ENCODE data around the gene AGO3.
"Not testable (repeated sequence)": the region's sequence is repeated elsewhere in the genome, so short reads cannot be mapped to it uniquely, and the experiment has no call there.

Gene AGO3

GRCh38 chr1:35958558-35958957 is 27.7 kb downstream of the AGO3 start:
- no peak overlapping the region for H3K9ac ChIP-seq (ENCODE audit: low read length)

GRCh38 chr1:35959304-35959703 is 28.4 kb downstream of the AGO3 start:
- Histone ChIP-seq H2AFZ (ENCODE audit: low read depth, low read length) (no peak overlapping the region), H2BK120ac (ENCODE audit: low read depth, low read length) (no peak overlapping the region), H3K79me1 (replicated peaks; ENCODE audit: low read length, poor library complexity, severe bottlenecking) (peaks cover 15% of the 10 kb centered on the region), H3K27me3 (ENCODE audit: control insufficient read depth in 1 of 2, insufficient read depth in 1 of 2, low read length in 2 of 2) (no peaks in the 10 kb centered on the region), H3K23ac (ENCODE audit: low read length in 2 of 2) (no peak overlapping the region), H3K9ac (ENCODE audit: low read length) (no peak overlapping the region), H4K8ac (ENCODE audit: low read length) (no peak overlapping the region), H3K14ac (ENCODE audit: low read length in 2 of 2) (no peak overlapping the region), H3K18ac (ENCODE audit: low read depth in 1 of 2, low read length in 2 of 2) (no peak overlapping the region), H3K4me2 (ENCODE audit: low read length, poor library complexity, severe bottlenecking) (no peak overlapping the region), H3K36me3 (ENCODE audit: control insufficient read depth in 1 of 2, insufficient read depth in 2 of 2, low read depth in 1 of 2, low read length in 2 of 2) (peaks cover 0 to 12% of the 10 kb centered on the region in 2 experiments), H3K4me1 (ENCODE audit: control insufficient read depth, insufficient read depth, low read depth, low read length) (no peaks in the 10 kb centered on the region), H3K4me3 (ENCODE audit: insufficient read depth in 1 of 2, low read depth in 1 of 2, low read length in 2 of 2) (no peak overlapping the region), H3K27ac (ENCODE audit: low read length, poor library complexity, severe bottlenecking) (no peak overlapping the region), H2BK5ac (ENCODE audit: low read depth, low read length, poor library complexity, severe bottlenecking) (no peak overlapping the region), H3K9me3 (ENCODE audit: control insufficient read depth, low read length) (no peaks in the 10 kb centered on the region), H4K91ac (ENCODE audit: low read length) (no peak overlapping the region), H2BK15ac (ENCODE audit: low read depth, poor library complexity, severe bottlenecking) (no peak overlapping the region), H3K4ac (ENCODE audit: low read depth in 1 of 2, low read length in 2 of 2) (no peak overlapping the region), H2BK12ac (ENCODE audit: low read length in 2 of 2) (no peak overlapping the region), H2AK5ac (ENCODE audit: low read length, severe bottlenecking) (no peak overlapping the region)
- whole genome bisulfite sequencing, result no CpG with 5 or more reads among the region's 3 CpGs
- DNase-seq, result no peak

More at GRCh38 chr1:35958558-35958957, 27.7 kb downstream of the AGO3 start:
- no peak overlapping the region for H4K91ac ChIP-seq (ENCODE audit: low read length)
- no peak overlapping the region for H3K18ac ChIP-seq (ENCODE audit: low read depth in 1 of 2, low read length in 2 of 2)
- no peak overlapping the region for H3K4ac ChIP-seq (ENCODE audit: low read depth in 1 of 2, low read length in 2 of 2)
- no peak overlapping the region for H2AFZ ChIP-seq (ENCODE audit: low read depth, low read length)
- no peaks in the 10 kb centered on the region for H3K4me1 ChIP-seq (ENCODE audit: control insufficient read depth, insufficient read depth, low read depth, low read length)
- H3K14ac ChIP-seq (ENCODE audit: low read length in 2 of 2), result no peak overlapping the region
- no peak for DNase-seq
- peaks cover 15% of the 10 kb centered on the region for H3K79me1 ChIP-seq (replicated peaks; ENCODE audit: low read length, poor library complexity, severe bottlenecking)
- H3K4me3 ChIP-seq (ENCODE audit: insufficient read depth in 1 of 2, low read depth in 1 of 2, low read length in 2 of 2), result no peak overlapping the region
- 100% methylated on average over 1 of the region's 1 CpG for WGBS
- no peak overlapping the region for H2BK12ac ChIP-seq (ENCODE audit: low read length in 2 of 2)
- H3K23ac ChIP-seq (ENCODE audit: low read length in 2 of 2), result no peak overlapping the region
- H3K4me2 ChIP-seq (ENCODE audit: low read length, poor library complexity, severe bottlenecking), result no peak overlapping the region
- no peak overlapping the region for H3K27ac ChIP-seq (ENCODE audit: low read length, poor library complexity, severe bottlenecking)
- H3K9me3 ChIP-seq (ENCODE audit: control insufficient read depth, low read length), result no peaks in the 10 kb centered on the region
- peaks cover 0 to 12% of the 10 kb centered on the region in 2 experiments for H3K36me3 ChIP-seq (ENCODE audit: control insufficient read depth in 1 of 2, insufficient read depth in 2 of 2, low read depth in 1 of 2, low read length in 2 of 2)
- no peak overlapping the region for H4K8ac ChIP-seq (ENCODE audit: low read length)
- H2AK5ac ChIP-seq (ENCODE audit: low read length, severe bottlenecking), result no peak overlapping the region
- H3K27me3 ChIP-seq (ENCODE audit: control insufficient read depth in 1 of 2, insufficient read depth in 1 of 2, low read length in 2 of 2), result no peaks in the 10 kb centered on the region
- H2BK15ac ChIP-seq (ENCODE audit: low read depth, poor library complexity, severe bottlenecking), result no peak overlapping the region
- no peak overlapping the region for H2BK5ac ChIP-seq (ENCODE audit: low read depth, low read length, poor library complexity, severe bottlenecking)
- no peak overlapping the region for H2BK120ac ChIP-seq (ENCODE audit: low read depth, low read length)

- Histone ChIP-seq H3K79me1 (replicated peaks; ENCODE audit: low read length, poor library complexity, severe bottlenecking) (peaks cover 5% of the 10 kb centered on the region), H3K4me3 (ENCODE audit: insufficient read depth in 1 of 2, low read depth in 1 of 2, low read length in 2 of 2) (no peak overlapping the region), H2BK15ac (ENCODE audit: low read depth, poor library complexity, severe bottlenecking) (no peak overlapping the region), H3K18ac (ENCODE audit: low read depth in 1 of 2, low read length in 2 of 2) (no peak overlapping the region), H4K91ac (ENCODE audit: low read length) (no peak overlapping the region), H3K4ac (ENCODE audit: low read depth in 1 of 2, low read length in 2 of 2) (no peak overlapping the region), H2AFZ (ENCODE audit: low read depth, low read length) (no peak overlapping the region), H3K4me2 (ENCODE audit: low read length, poor library complexity, severe bottlenecking) (no peak overlapping the region), H3K9me3 (ENCODE audit: control insufficient read depth, low read length) (no peaks in the 10 kb centered on the region), H2AK5ac (ENCODE audit: low read length, severe bottlenecking) (no peak overlapping the region), H3K23ac (ENCODE audit: low read length in 2 of 2) (no peak overlapping the region), H2BK12ac (ENCODE audit: low read length in 2 of 2) (no peak overlapping the region), H2BK5ac (ENCODE audit: low read depth, low read length, poor library complexity, severe bottlenecking) (no peak overlapping the region), H3K14ac (ENCODE audit: low read length in 2 of 2) (no peak overlapping the region), H3K36me3 (ENCODE audit: control insufficient read depth in 1 of 2, insufficient read depth in 2 of 2, low read depth in 1 of 2, low read length in 2 of 2) (peaks cover 0 to 6% of the 10 kb centered on the region in 2 experiments), H3K27me3 (ENCODE audit: control insufficient read depth in 1 of 2, insufficient read depth in 1 of 2, low read length in 2 of 2) (no peaks in the 10 kb centered on the region), H3K27ac (ENCODE audit: low read length, poor library complexity, severe bottlenecking) (no peak overlapping the region), H2BK120ac (ENCODE audit: low read depth, low read length) (no peak overlapping the region), H3K9ac (ENCODE audit: low read length) (no peak overlapping the region), H4K8ac (ENCODE audit: low read length) (no peak overlapping the region), H3K4me1 (ENCODE audit: control insufficient read depth, insufficient read depth, low read depth, low read length) (no peaks in the 10 kb centered on the region)
- WGBS, result 100% methylated on average over 2 of the region's 2 CpGs
- no peak for DNase-seq
Observed at GRCh38 chr1:35962952-35963351, 32.0 kb downstream of the AGO3 start.

GRCh38 chr1:35964277-35964676 is 33.4 kb downstream of the AGO3 start:
- H2BK120ac ChIP-seq (ENCODE audit: low read depth, low read length); H3K23ac ChIP-seq (ENCODE audit: low read length in 2 of 2); H4K91ac ChIP-seq (ENCODE audit: low read length); H3K9ac ChIP-seq (ENCODE audit: low read length); H3K79me1 ChIP-seq (replicated peaks; ENCODE audit: low read length, poor library complexity, severe bottlenecking); H3K4ac ChIP-seq (ENCODE audit: low read depth in 1 of 2, low read length in 2 of 2); H3K4me3 ChIP-seq (ENCODE audit: insufficient read depth in 1 of 2, low read depth in 1 of 2, low read length in 2 of 2); H3K27ac ChIP-seq (ENCODE audit: low read length, poor library complexity, severe bottlenecking); H3K9me3 ChIP-seq (ENCODE audit: control insufficient read depth, low read length); H3K4me1 ChIP-seq (ENCODE audit: control insufficient read depth, insufficient read depth, low read depth, low read length); H2AFZ ChIP-seq (ENCODE audit: low read depth, low read length); H2BK5ac ChIP-seq (ENCODE audit: low read depth, low read length, poor library complexity, severe bottlenecking); H4K8ac ChIP-seq (ENCODE audit: low read length); H3K27me3 ChIP-seq (ENCODE audit: control insufficient read depth in 1 of 2, insufficient read depth in 1 of 2, low read length in 2 of 2); H3K14ac ChIP-seq (ENCODE audit: low read length in 2 of 2); DNase-seq; H3K18ac ChIP-seq (ENCODE audit: low read depth in 1 of 2, low read length in 2 of 2); H2BK15ac ChIP-seq (ENCODE audit: low read depth, poor library complexity, severe bottlenecking); H3K4me2 ChIP-seq (ENCODE audit: low read length, poor library complexity, severe bottlenecking); H2BK12ac ChIP-seq (ENCODE audit: low read length in 2 of 2); H2AK5ac ChIP-seq (ENCODE audit: low read length, severe bottlenecking): not testable (repeated sequence)
- peaks cover 0 to 16% of the 10 kb centered on the region in 2 experiments for H3K36me3 ChIP-seq (ENCODE audit: control insufficient read depth in 1 of 2, insufficient read depth in 2 of 2, low read depth in 1 of 2, low read length in 2 of 2)
- WGBS, result no CpG with 5 or more reads among the region's 1 CpG

All from mesenchymal stem cell (in vitro differentiated cells and primary cell).